ENCODE data around the gene SPRED3. TPM values are rescaled to one million over a fixed set of nuclear protein-coding genes. Genes with fewer than 3 reads are reported as not detected.

Gene SPRED3
- total RNA-seq, 1 experiment from 2014 or later = 3.5 TPM

DNA sequence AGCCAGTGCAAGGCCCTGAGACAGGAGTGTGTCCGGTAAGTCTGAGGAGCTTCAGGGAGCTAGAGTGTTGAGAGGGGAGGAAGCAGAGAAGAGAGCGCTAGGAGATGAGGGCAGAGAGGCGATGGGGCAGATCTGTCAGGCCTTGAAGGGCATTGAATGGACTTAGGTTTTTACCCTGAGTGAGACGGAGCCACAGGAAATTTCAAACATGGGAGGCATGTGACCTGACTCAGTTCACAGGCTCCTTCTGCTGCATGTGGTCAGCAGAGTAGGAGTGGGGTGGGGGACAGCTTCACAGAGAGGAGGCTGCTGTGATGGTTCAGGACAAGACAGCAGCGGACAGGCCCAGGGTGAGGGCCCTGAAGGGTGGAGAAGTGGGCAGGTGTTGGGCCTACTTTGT, 11.9 kb downstream of the SPRED3 start:
- ChIA-PET POLR2A (no interaction called here), CTCF (no interaction called here)
- Histone ChIP-seq H3K36me3 (ENCODE audit: control insufficient read depth, insufficient read depth, low read length) (no peaks in the 10 kb centered on the region), H3K4me1 (peaks cover 10% of the 10 kb centered on the region; the same call in 1 of the 2 replicates), H3K9me3 (no peaks in the 10 kb centered on the region), H3K4me3 (ENCODE audit: low read depth, low read length) (no peak overlapping the region), H3K27me3 (replicated peaks; ENCODE audit: control insufficient read depth, insufficient read depth, low read length) (no peaks in the 10 kb centered on the region)
- H3K4me3 Mint-ChIP-seq (ENCODE audit: unreplicated experiment) = no peak overlapping the region
- BruUV-seq (replicated peaks) = no TSS peak
- no peaks in the 10 kb centered on the region for H3K9me3 Mint-ChIP-seq (ENCODE audit: unreplicated experiment)
- no peak overlapping the region for H3K27ac Mint-ChIP-seq (ENCODE audit: unreplicated experiment)
- TF ChIP-seq CTCF (IDR thresholded peaks at IDR 0.05; ENCODE audit: insufficient read depth in 1 of 2, low read depth in 1 of 2, low read length in 1 of 2, severe bottlenecking in 1 of 2, unreplicated experiment in 1 of 2) = no peak
- H3K4me1 Mint-ChIP-seq (ENCODE audit: low read depth, unreplicated experiment) = no peaks in the 10 kb centered on the region
- H3K27me3 Mint-ChIP-seq (ENCODE audit: insufficient read depth, unreplicated experiment) = peaks cover 5% of the 10 kb centered on the region
- no peak for DNase-seq
- H3K36me3 Mint-ChIP-seq (ENCODE audit: insufficient read depth, unreplicated experiment) = peaks cover 28% of the 10 kb centered on the region
- intact Hi-C loops (cut with micrococcal nuclease; ENCODE audit: unreplicated experiment) = no loop called here

GRCh38 chr19:38401148-38401547, 12.7 kb downstream of the SPRED3 start:
- Mint-ChIP-seq H3K9me3 (ENCODE audit: unreplicated experiment) (no peaks in the 10 kb centered on the region), H3K4me3 (ENCODE audit: unreplicated experiment) (peak overlapping the region; percentile 60), H3K27ac (ENCODE audit: unreplicated experiment) (peak overlapping the region; percentile 73), H3K36me3 (ENCODE audit: insufficient read depth, unreplicated experiment) (peaks cover 28% of the 10 kb centered on the region), H3K4me1 (ENCODE audit: low read depth, unreplicated experiment) (no peaks in the 10 kb centered on the region), H3K27me3 (ENCODE audit: insufficient read depth, unreplicated experiment) (peaks cover 5% of the 10 kb centered on the region)
- H3K27me3 ChIP-seq (replicated peaks; ENCODE audit: control insufficient read depth, insufficient read depth, low read length) = no peaks in the 10 kb centered on the region
- H3K36me3 ChIP-seq (ENCODE audit: control insufficient read depth, insufficient read depth, low read length) = no peaks in the 10 kb centered on the region
- peaks cover 10% of the 10 kb centered on the region; the same call in 1 of the 2 replicates for H3K4me1 ChIP-seq
- POLR2A ChIA-PET = no interaction called here
- intact Hi-C loops (cut with micrococcal nuclease; ENCODE audit: unreplicated experiment) = no loop called here
- no peak overlapping the region for H3K4me3 ChIP-seq (ENCODE audit: low read depth, low read length)
- DNase-seq = no peak
- no peaks in the 10 kb centered on the region for H3K9me3 ChIP-seq
- no peak for TF ChIP-seq CTCF (IDR thresholded peaks at IDR 0.05; ENCODE audit: insufficient read depth in 1 of 2, low read depth in 1 of 2, low read length in 1 of 2, severe bottlenecking in 1 of 2, unreplicated experiment in 1 of 2)
- CTCF ChIA-PET = no interaction called here
- BruUV-seq (replicated peaks) = no TSS peak

DNA sequence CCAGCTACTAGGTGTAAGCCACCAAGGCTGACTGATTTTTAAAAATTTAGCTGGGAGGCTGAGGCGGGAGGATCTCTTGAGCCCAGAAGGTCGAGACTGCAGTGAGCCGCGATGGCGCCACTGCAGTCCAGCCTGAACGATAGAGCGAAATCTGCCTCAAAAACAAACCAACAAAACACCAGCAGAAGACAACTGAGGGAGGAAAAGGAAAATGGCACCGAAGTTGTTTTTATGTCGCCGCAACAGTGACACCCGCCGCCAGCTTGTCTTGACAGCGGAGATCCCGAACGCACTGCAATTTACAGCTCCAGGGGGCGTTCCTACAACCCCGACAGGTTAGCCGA, 14.1 kb downstream of the SPRED3 start:
- H3K9me3 ChIP-seq = no peaks in the 10 kb centered on the region
- CTCF ChIA-PET = interaction anchor here (0.6 to 2.3 kb wide), 68 partner anchors 11 to 664 kb away, joined by 3 to 58 read pairs (median 5); partner anchors contain the start of genes ACTN4, CATSPERG, EIF3K and FBXO17
- DNase-seq = no peak
- Mint-ChIP-seq H3K27me3 (ENCODE audit: insufficient read depth, unreplicated experiment) (peaks cover 5% of the 10 kb centered on the region), H3K4me3 (ENCODE audit: unreplicated experiment) (peak overlapping the region; percentile 99), H3K27ac (ENCODE audit: unreplicated experiment) (peak overlapping the region; percentile 97), H3K9me3 (ENCODE audit: unreplicated experiment) (no peaks in the 10 kb centered on the region), H3K36me3 (ENCODE audit: insufficient read depth, unreplicated experiment) (peaks cover 36% of the 10 kb centered on the region), H3K4me1 (ENCODE audit: low read depth, unreplicated experiment) (no peaks in the 10 kb centered on the region)
- H3K4me1 ChIP-seq = peaks cover 10% of the 10 kb centered on the region; the same call in 1 of the 2 replicates
- POLR2A ChIA-PET = interaction anchor here (0.6 to 1.9 kb wide), 14 partner anchors 8 to 1754 kb away, joined by 3 to 26 read pairs (median 7); partner anchors contain the start of genes ACTN4, ECH1, EIF3K and GGN
- TF ChIP-seq CTCF (IDR thresholded peaks at IDR 0.05; ENCODE audit: insufficient read depth in 1 of 2, low read depth in 1 of 2, low read length in 1 of 2, severe bottlenecking in 1 of 2, unreplicated experiment in 1 of 2) = no peak
- no peaks in the 10 kb centered on the region for H3K36me3 ChIP-seq (ENCODE audit: control insufficient read depth, insufficient read depth, low read length)
- intact Hi-C loops (cut with micrococcal nuclease; ENCODE audit: unreplicated experiment) = loop anchor here (1.0 to 2.0 kb wide), 3 partner anchors 14 to 168 kb away; partner anchors contain the start of genes GGN and SPRED3
- no TSS peak for BruUV-seq (replicated peaks)
- peak overlapping the region; percentile 59 for H3K4me3 ChIP-seq (ENCODE audit: low read depth, low read length)
- no peaks in the 10 kb centered on the region for H3K27me3 ChIP-seq (replicated peaks; ENCODE audit: control insufficient read depth, insufficient read depth, low read length)
